Fibroblast of lung (primary cell): Measurements from ENCODE around the gene MT1A. TPM values are rescaled to one million over a fixed set of nuclear protein-coding genes. Genes with fewer than 3 reads are reported as not detected.
A peak's percentile ranks its signal among the peaks of the same experiment; 100 is the strongest.
"Not testable (repeated sequence)": the region's sequence is repeated elsewhere in the genome, so short reads cannot be mapped to it uniquely, and the experiment has no call there.

ENCODE experiments used
- DNase-seq, 2 donors: peaks; one replicate each; pipeline versions ENCODE4 v3.0.0 to v3.0.0-alpha.2; 2010; ENCODE audit warnings: low read depth in 2 of 2
- H2AFZ ChIP-seq: 2 replicates; pipeline ENCODE4 v1.5.1; 2012; ENCODE audit warnings: low read length, control low read depth, inconsistent platforms
- H3K27ac ChIP-seq: 2 replicates; pipeline ENCODE4 v1.5.1; 2011; ENCODE audit warnings: low read length, control low read depth; ENCODE audit not compliant: insufficient read depth
- H3K27me3 ChIP-seq: 2 replicates; pipeline ENCODE4 v1.5.1; 2011; ENCODE audit warnings: mild to moderate bottlenecking, low read length; ENCODE audit not compliant: control insufficient read depth, insufficient read depth
- H3K36me3 ChIP-seq: 2 replicates; pipeline ENCODE4 v1.5.1; 2011; ENCODE audit warnings: low read length; ENCODE audit not compliant: control insufficient read depth, insufficient read depth
- H3K4me1 ChIP-seq: 2 replicates; pipeline ENCODE4 v1.5.1; 2011; ENCODE audit warnings: low read length; ENCODE audit not compliant: control insufficient read depth, insufficient read depth; ENCODE audit errors: extremely low read depth
- H3K4me2 ChIP-seq: 2 replicates; pipeline ENCODE4 v1.5.1; 2011; ENCODE audit warnings: low read length, control low read depth; ENCODE audit not compliant: insufficient read depth; ENCODE audit errors: extremely low read depth
- H3K4me3 ChIP-seq, 4 experiments: fragments of 200-600 bp in 1 of 4; sonication (generic) in 1 of 4; replicated peaks in 1 of 4; 2 replicates each; pipeline ENCODE4 v1.5.1; 2011 to 2016; ENCODE audit warnings: low read length in 4 of 4, low read depth in 3 of 4, mild to moderate bottlenecking in 3 of 4, control low read depth in 2 of 4, inconsistent platforms in 1 of 4, mixed read lengths in 1 of 4; ENCODE audit not compliant: insufficient read depth in 1 of 4; ENCODE audit errors: control extremely low read depth in 1 of 4
- H3K79me2 ChIP-seq: 2 replicates; pipeline ENCODE4 v1.5.1; 2012; ENCODE audit warnings: mild to moderate bottlenecking, low read length, inconsistent platforms; ENCODE audit not compliant: control insufficient read depth, insufficient read depth
- H3K9ac ChIP-seq: 2 replicates; pipeline ENCODE4 v1.5.1; 2011; ENCODE audit warnings: mild to moderate bottlenecking, low read length, control low read depth; ENCODE audit not compliant: insufficient read depth
- H3K9me3 ChIP-seq: 2 replicates; pipeline ENCODE4 v1.5.1; 2012; ENCODE audit warnings: low read depth, low read length; ENCODE audit not compliant: control insufficient read depth, insufficient read depth
- H4K20me1 ChIP-seq: 2 replicates; pipeline ENCODE4 v1.5.1; 2011; ENCODE audit warnings: low read length; ENCODE audit not compliant: control insufficient read depth, insufficient read depth; ENCODE audit errors: extremely low read depth
- EZH2 ChIP-seq: IDR thresholded peaks from 2 replicates; pipeline ENCODE4 v1.5.1; 2012; ENCODE audit warnings: low read length, control low read depth, mild to moderate bottlenecking; ENCODE audit errors: missing control alignments
- polyA plus RNA-seq, 2 donors: library from polyadenylated mRNA; depleted of rRNA in 1 of 2; stranded (reverse) in 1 of 2; unstranded in 1 of 2; fragments of >200 nt; gene quantifications; 2 replicates each; pipeline ENCODE4 v1.2.1, GENCODE V29; 2011 to 2012; ENCODE audit warnings: missing spikeins in 1 of 2
- total RNA-seq: library from RNA; depleted of rRNA; stranded (reverse); fragments of >200 nt; gene quantifications from 2 replicates; pipeline ENCODE4 v1.2.1, GENCODE V29; 2014
- TF ChIP-seq, protein P1 (sequence below), 2 donors: IDR thresholded peaks in 1 of 2; conservative IDR thresholded peaks in 1 of 2; 1 replicate in 1 of 2; 2 replicates in 1 of 2; pipeline ENCODE4 v1.5.1; 2011 to 2012; ENCODE audit warnings: low read length in 2 of 2, control low read depth in 1 of 2, inconsistent platforms in 1 of 2, low read depth in 1 of 2, mild to moderate bottlenecking in 1 of 2

The MT1A gene
- total and polyA plus RNA-seq, 2 donors (not counting 1 experiment from before 2014, with no cell fraction given) = 2.9 to 5.3 TPM

DNA sequence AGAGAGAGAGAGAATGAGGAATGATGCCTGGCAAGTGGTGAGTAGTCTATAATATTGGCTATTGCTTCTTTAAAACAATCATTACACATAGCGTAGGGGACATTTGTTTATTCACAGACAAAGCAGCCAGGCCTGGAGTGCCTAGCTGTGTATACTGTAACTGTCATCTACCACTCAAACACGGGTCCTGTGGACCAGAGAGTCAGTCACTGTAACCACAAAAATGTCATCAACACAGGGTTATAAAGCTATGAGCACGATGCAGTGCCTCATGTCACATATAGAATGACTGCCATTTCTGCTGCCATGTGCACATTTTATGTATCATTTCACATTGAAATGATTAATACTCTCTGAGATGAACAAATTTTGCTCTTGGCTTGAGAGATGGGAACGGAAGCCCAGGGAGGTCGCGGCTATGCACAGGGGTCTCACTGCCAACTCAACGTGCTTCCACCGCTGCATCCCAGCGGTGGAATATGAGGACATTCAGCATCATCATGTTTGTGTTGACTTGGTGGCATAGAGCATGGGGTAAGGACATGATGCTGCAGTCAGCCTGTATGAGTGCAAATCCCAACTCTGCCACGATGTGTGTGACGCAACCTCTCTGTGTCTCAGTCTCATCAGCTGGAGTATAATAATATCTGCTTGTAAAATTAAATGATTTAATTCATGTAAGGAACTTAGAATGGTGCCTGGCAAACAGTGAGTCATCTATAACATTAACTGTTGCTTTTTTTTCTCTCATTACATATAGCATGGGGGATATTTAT lies 34.5 kb downstream of the MT1A start:
- Histone ChIP-seq H3K36me3 (no peaks in the 10 kb centered on the region), H3K9me3 (no peaks in the 10 kb centered on the region), H3K4me1 (peaks cover 5% of the 10 kb centered on the region), H2AFZ (no peak overlapping the region), H3K4me3 (no peak overlapping the region), H3K27ac (no peak overlapping the region), H3K27me3 (peaks cover 14% of the 10 kb centered on the region), H3K4me2 (peak overlapping the region; percentile 45), H3K79me2 (no peaks in the 10 kb centered on the region), H4K20me1 (no peaks in the 10 kb centered on the region), H3K9ac (no peak overlapping the region)
- peak in 1 of 2 donors; percentile 66 for DNase-seq
- TF ChIP-seq EZH2 = no peak
- TF ChIP-seq, protein P1, sequence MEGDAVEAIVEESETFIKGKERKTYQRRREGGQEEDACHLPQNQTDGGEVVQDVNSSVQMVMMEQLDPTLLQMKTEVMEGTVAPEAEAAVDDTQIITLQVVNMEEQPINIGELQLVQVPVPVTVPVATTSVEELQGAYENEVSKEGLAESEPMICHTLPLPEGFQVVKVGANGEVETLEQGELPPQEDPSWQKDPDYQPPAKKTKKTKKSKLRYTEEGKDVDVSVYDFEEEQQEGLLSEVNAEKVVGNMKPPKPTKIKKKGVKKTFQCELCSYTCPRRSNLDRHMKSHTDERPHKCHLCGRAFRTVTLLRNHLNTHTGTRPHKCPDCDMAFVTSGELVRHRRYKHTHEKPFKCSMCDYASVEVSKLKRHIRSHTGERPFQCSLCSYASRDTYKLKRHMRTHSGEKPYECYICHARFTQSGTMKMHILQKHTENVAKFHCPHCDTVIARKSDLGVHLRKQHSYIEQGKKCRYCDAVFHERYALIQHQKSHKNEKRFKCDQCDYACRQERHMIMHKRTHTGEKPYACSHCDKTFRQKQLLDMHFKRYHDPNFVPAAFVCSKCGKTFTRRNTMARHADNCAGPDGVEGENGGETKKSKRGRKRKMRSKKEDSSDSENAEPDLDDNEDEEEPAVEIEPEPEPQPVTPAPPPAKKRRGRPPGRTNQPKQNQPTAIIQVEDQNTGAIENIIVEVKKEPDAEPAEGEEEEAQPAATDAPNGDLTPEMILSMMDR (conservative IDR thresholded peaks at IDR 0.05 in 1 of 2, IDR thresholded peaks at IDR 0.05 in 1 of 2; ENCODE audit: low read depth in 1 of 2, low read length in 2 of 2) = no peak

DNA sequence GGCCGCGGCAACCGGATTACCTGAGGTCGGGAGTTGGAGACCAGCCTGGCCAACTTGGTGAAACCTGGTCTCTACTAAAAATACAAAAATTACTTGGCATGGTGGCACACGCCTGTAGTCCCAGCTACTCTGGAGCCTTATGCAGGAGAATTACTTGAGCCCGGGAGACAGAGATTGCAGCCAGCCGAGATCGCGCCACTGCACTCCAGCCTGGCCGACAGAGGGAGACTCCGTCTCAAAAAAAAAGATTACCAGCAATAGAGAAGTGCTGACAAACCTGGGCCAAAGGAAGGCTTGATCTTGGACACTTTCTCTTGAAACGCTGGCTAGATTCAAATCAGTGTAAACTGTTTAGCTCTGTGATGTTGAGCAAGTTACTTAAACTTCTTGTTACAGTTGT lies 35.5 kb downstream of the MT1A start:
- Histone ChIP-seq H3K79me2 (no peaks in the 10 kb centered on the region), H3K27me3 (peaks cover 9% of the 10 kb centered on the region), H3K4me1 (peaks cover 5% of the 10 kb centered on the region), H4K20me1 (no peaks in the 10 kb centered on the region), H3K27ac (no peak overlapping the region), H3K4me2 (no peak overlapping the region), H3K36me3 (no peaks in the 10 kb centered on the region), H3K4me3 (no peak overlapping the region), H3K9ac (no peak overlapping the region), H2AFZ (no peak overlapping the region), H3K9me3 (no peaks in the 10 kb centered on the region)
- no peak for TF ChIP-seq EZH2
- TF ChIP-seq, protein P1 (conservative IDR thresholded peaks at IDR 0.05 in 1 of 2, IDR thresholded peaks at IDR 0.05 in 1 of 2; ENCODE audit: low read depth in 1 of 2, low read length in 2 of 2) = peak; percentile 63
- peak; percentile 5 to 46 for DNase-seq

DNA sequence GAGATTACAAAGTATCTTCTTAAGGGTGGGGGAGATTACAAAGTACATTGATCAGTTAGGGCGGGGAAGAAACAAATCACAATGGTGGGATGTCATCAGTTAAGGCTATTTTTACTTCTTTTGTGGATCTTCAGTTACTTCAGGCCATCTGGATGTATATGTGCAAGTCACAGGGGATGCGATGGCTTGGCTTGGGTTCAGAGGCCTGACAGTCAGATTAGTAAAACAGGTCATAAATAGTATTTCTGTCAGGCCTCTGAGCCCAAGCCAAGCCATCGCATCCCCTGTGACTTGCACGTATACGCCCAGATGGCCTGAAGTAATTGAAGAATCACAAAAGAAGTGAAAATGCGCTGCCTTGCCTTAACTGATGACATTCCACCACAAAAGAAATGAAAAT lies 36.1 kb downstream of the MT1A start:
- not testable (repeated sequence) for DNase-seq, H3K4me3 ChIP-seq

More for the DNA sequence above, 36.1 kb downstream of the MT1A start:
- H3K4me1 ChIP-seq, H3K36me3 ChIP-seq, H2AFZ ChIP-seq, H3K79me2 ChIP-seq, H3K27me3 ChIP-seq, H3K9ac ChIP-seq, H3K27ac ChIP-seq, H4K20me1 ChIP-seq, H3K4me2 ChIP-seq, H3K9me3 ChIP-seq: not testable (repeated sequence)
